SK-N-MC (cell line): ENCODE results near the gene WDR33.

Experiments
- DNase-seq: peaks from one replicate; pipeline ENCODE4 v3.0.0-alpha.2; 2011; ENCODE audit warnings: low read depth, low spot score
- H3K27ac ChIP-seq: fragments of 200-600 bp; sonication (generic); 2 replicates; pipeline ENCODE4 v1.5.1; 2016; ENCODE audit warnings: mixed run types
- H3K36me3 ChIP-seq: fragments of 200-600 bp; sonication (generic); 2 replicates; pipeline ENCODE4 v1.6.1; 2017; ENCODE audit warnings: antibody characterized with exemption, low read length, mixed read lengths; ENCODE audit not compliant: insufficient read depth
- H3K4me3 ChIP-seq: fragments of 200-600 bp; sonication (generic); 2 replicates; pipeline ENCODE4 v1.5.1; 2016
- H3K9ac ChIP-seq: fragments of 200-600 bp; sonication (generic); 2 replicates; pipeline ENCODE4 v1.8.0; 2017; ENCODE audit warnings: mixed run types, mixed read lengths; ENCODE audit not compliant: insufficient read length
- H3K9me3 ChIP-seq: fragments of 200-600 bp; sonication (generic); 2 replicates; pipeline ENCODE4 v1.6.1; 2017; ENCODE audit warnings: low read depth, mild to moderate bottlenecking, antibody characterized with exemption, low read length, moderate library complexity, mixed read lengths
- EZH2 ChIP-seq: fragments of 200-600 bp; sonication (generic); IDR thresholded peaks from one replicate; pipeline ENCODE4 v1.6.1; 2017; ENCODE audit warnings: antibody characterized with exemption
- FOXP2 ChIP-seq: optimal IDR thresholded peaks from 2 replicates; pipeline ENCODE3; 2011; ENCODE audit warnings: mild to moderate bottlenecking, moderate library complexity; ENCODE audit not compliant: insufficient read depth; ENCODE audit errors: extremely low read length, control extremely low read depth
- POLR2AphosphoS5 ChIP-seq: IDR thresholded peaks from 2 replicates; pipeline ENCODE4 v1.6.1; 2012; ENCODE audit warnings: mild to moderate bottlenecking, low read depth, low read length, borderline replicate concordance

Gene WDR33

GRCh38 chr2:127722807-127723206 lies 88.2 kb downstream of the WDR33 start:
- H3K9ac ChIP-seq: no peak overlapping the region
- no peak for DNase-seq
- no peak for TF ChIP-seq EZH2
- no peak for TF ChIP-seq POLR2AphosphoS5
- no peak for TF ChIP-seq FOXP2
- H3K36me3 ChIP-seq: peaks cover 71% of the 10 kb centered on the region
- no peaks in the 10 kb centered on the region for H3K9me3 ChIP-seq
- H3K4me3 ChIP-seq: no peak overlapping the region
- H3K27ac ChIP-seq: no peak overlapping the region

DNA sequence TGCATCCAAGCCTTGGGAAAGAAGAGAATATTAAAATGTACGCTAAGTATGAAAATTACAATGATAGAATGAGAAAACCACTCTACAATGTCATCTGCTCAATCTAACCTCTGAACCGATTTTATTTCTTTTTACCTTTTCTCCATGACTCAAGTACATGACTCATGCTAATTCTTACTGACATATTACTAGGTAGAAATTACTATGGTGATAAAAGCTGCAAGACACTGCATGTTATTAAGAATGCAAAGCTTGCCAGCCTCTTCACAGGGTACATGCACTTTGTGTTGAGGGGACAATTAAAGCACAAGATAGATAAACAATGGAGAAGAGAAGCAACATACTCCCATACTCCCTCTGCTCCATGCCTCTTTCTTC lies 89.0 kb downstream of the WDR33 start:
- TF ChIP-seq FOXP2: no peak
- no peak for TF ChIP-seq POLR2AphosphoS5
- TF ChIP-seq EZH2: no peak
- no peak overlapping the region for H3K9ac ChIP-seq
- no peak overlapping the region for H3K4me3 ChIP-seq
- H3K36me3 ChIP-seq: peaks cover 80% of the 10 kb centered on the region
- no peak for DNase-seq
- no peaks in the 10 kb centered on the region for H3K9me3 ChIP-seq
- H3K27ac ChIP-seq: no peak overlapping the region

DNA sequence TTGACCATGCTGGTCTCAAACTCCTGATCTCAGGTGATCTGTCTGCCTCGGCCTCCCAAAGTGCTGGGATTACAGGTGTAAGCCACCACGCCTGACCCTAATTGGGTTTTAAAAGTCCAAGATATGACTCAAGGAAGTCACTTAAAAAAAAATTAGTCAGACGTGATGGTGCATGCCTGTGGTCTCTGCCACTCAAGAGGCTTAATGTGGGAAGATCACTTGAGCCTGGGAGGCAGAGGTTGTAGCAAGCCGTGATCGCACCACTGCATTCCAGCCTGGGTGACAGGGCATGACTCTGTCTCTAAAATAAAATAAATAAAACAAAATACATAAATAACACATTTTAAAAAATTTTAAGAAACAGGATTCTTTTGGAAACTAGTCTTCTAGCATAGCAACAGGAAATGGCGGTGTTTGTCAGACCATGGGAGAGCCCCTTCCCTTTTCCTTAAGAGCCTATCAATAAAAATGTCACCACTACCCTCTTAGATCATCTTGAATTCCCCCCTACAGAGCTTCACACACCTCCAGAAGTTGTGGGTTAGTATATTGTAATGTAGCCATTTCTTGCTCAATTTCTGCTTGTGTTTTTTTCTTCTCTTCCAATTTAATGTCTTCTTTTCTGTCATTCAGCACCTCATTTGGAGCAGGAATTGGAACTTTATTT lies 89.5 kb downstream of the WDR33 start:
- Histone ChIP-seq H3K4me3 (no peak overlapping the region), H3K9me3 (no peaks in the 10 kb centered on the region), H3K27ac (no peak overlapping the region), H3K9ac (no peak overlapping the region), H3K36me3 (peaks cover 82% of the 10 kb centered on the region)
- no peak for TF ChIP-seq POLR2AphosphoS5
- no peak for TF ChIP-seq EZH2
- TF ChIP-seq FOXP2: no peak
- DNase-seq: no peak

DNA sequence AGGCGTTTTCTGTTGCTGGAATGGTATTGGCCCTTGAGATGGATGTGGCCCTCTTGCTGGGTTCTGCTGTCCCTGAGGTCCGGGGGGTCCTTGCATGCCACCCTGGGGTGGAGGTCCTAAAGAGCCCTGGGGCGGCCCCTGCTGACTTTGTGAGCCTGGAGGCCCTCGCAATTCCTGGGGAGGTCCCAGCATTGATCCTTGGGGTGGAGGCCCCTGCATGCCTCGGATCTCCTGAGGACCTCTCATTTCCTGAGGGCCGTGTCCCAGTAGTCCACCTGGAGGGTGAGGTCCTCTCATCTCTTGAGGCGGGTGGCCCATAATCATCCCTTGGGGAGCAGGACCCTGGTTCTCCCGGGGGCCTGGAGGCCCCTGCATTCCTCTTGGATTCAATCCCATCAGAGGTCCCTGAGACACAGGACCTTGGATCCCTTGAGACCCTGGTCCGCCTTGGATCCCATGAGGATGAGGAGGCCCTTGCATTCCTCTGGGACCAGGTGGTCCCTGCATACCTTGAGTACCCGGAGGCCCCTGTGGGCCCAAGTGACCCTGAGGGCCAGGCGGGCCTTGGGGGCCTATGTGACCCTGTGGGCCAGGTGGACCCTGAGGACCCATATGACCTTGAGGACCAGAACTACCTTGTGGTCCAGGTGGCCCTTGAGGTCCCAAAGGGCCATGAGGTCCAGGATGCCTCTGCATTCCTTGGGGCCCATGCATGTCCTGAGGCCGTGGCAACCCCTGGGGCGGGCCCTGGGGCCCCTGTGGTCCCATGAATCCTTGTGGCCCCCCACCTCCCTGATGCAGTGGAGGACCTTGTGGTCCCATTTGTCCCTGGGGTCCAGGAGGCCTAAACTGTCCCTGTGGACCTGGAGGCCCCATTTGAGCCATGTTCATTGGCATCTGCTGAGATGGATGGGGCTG lies 91.4 kb downstream of the WDR33 start:
- H3K27ac ChIP-seq: no peak overlapping the region
- TF ChIP-seq POLR2AphosphoS5: no peak
- TF ChIP-seq FOXP2: no peak
- no peak for TF ChIP-seq EZH2

GRCh38 chr2:127718271-127718670 lies 92.7 kb downstream of the WDR33 start:
- no peaks in the 10 kb centered on the region for H3K9me3 ChIP-seq
- no peak overlapping the region for H3K4me3 ChIP-seq
- peaks cover 84% of the 10 kb centered on the region for H3K36me3 ChIP-seq
- no peak overlapping the region for H3K9ac ChIP-seq
- no peak for DNase-seq
- no peak for TF ChIP-seq POLR2AphosphoS5
- TF ChIP-seq EZH2: no peak
- TF ChIP-seq FOXP2: no peak
- peak overlapping the region; percentile 32; the same call in 1 of the 2 replicates for H3K27ac ChIP-seq

More for the DNA sequence above, 91.4 kb downstream of the WDR33 start:
- H3K9me3 ChIP-seq: no peaks in the 10 kb centered on the region
- no peak for DNase-seq
- H3K4me3 ChIP-seq: no peak overlapping the region
- H3K36me3 ChIP-seq: peaks cover 81% of the 10 kb centered on the region
- no peak overlapping the region for H3K9ac ChIP-seq

DNA sequence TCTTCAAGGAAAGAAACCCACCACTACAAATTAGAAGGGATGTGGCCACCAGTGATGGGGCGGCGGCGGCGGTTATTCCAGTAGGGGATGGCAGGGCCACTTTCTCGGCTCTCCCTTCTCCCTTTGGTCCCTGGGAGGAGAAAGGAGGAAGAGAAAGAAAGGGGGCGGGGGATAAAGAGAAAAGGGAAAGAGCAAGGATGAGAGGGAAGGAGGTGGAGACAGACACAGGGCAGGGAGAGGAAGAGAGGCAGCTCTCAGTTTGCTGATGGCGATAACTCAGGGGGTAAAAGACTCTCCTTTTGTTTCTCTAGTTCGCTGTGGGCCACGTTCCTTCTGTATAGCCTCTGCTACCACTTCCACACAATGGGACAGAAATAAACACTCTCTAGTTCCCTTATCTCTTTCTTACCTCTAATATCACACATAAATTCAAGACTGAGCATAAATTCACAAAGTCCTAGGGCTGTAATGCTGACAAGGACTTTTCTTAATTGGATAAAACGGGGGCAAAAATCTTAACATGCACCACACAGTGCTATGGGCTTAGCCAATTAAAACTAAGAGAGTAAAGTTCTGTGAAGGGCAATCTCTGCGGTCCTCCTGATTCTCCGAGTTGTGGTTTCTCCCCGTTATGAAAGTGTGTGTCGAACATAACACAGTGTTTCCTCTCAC lies 95.1 kb downstream of the WDR33 start:
- Histone ChIP-seq H3K27ac (no peak overlapping the region), H3K9ac (no peak overlapping the region), H3K9me3 (no peaks in the 10 kb centered on the region), H3K4me3 (no peak overlapping the region), H3K36me3 (peaks cover 67% of the 10 kb centered on the region)
- TF ChIP-seq POLR2AphosphoS5 (no peak), EZH2 (no peak), FOXP2 (no peak)
- DNase-seq: no peak

- no peaks in the 10 kb centered on the region for H3K9me3 ChIP-seq
- peaks cover 55% of the 10 kb centered on the region for H3K36me3 ChIP-seq
- H3K4me3 ChIP-seq: no peak overlapping the region
- TF ChIP-seq POLR2AphosphoS5: no peak
- TF ChIP-seq FOXP2: no peak
- TF ChIP-seq EZH2: no peak
- no peak for DNase-seq
- H3K9ac ChIP-seq: no peak overlapping the region
- H3K27ac ChIP-seq: no peak overlapping the region
Measured at GRCh38 chr2:127713562-127713961, 97.4 kb downstream of the WDR33 start.

DNA sequence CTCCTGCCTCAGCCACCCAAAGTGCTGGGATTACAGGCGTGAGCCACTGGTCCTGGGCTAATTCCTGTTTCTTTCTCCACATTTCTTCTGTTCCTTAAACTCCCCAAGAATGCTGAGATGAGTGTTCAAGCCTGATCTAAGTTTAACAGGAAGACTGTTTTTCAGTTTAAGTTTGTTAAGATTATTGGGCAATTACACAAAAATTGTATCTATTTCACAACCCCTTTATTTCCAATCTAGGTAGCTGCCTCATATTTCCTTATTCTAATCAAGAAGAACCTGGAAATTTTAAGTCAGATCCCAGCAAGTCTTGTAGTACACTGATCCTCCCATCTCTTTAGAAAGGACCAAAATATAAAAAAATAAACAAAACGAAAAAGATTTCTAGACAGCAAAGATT lies 98.0 kb downstream of the WDR33 start:
- TF ChIP-seq FOXP2 (no peak), EZH2 (no peak), POLR2AphosphoS5 (no peak)
- Histone ChIP-seq H3K9ac (no peak overlapping the region), H3K36me3 (peaks cover 55% of the 10 kb centered on the region), H3K27ac (peak overlapping the region; percentile 60), H3K9me3 (no peaks in the 10 kb centered on the region), H3K4me3 (no peak overlapping the region)
- no peak for DNase-seq
